DMS79 treated with DMSO at 0.1 percent for 48 hours (cell line): Measurements from ENCODE around the gene ZNF121.
"Not testable (repeated sequence)": the region's sequence is repeated elsewhere in the genome, so short reads cannot be mapped to it uniquely, and the experiment has no call there.

Experiments
- DNase-seq: peaks from one replicate; lab custom pipeline; 2025; lab: John Stamatoyannopoulos, UW

The ZNF121 gene

GRCh38 chr19:9584073-9584833 lies at the start of gene ZNF121:
Gene ZNF121, minus strand, starts transcription at chr19:9584504. Its CDS starts 16,407 bp downstream, at chr19:9568097.
- DNase-seq: peak; percentile 84

GRCh38 chr19:9627856-9628255 lies 43.6 kb upstream of the ZNF121 start:
- DNase-seq: no peak

- no peak for DNase-seq
Observed at GRCh38 chr19:9622531-9622930, 38.2 kb upstream of the ZNF121 start.

GRCh38 chr19:9621156-9622037 lies 37.1 kb upstream of the ZNF121 start, which contains the start of gene ZNF561:
Gene ZNF561, minus strand, starts transcription at chr19:9621232. Its CDS starts 1,776 bp downstream, at chr19:9619456.
- DNase-seq: peak; percentile 88

- DNase-seq: no peak
Observed at GRCh38 chr19:9620842-9621155, 36.5 kb upstream of the ZNF121 start.

GRCh38 chr19:9615844-9616243 lies 31.5 kb upstream of the ZNF121 start:
- DNase-seq: no peak

GRCh38 chr19:9610484-9611113 lies 26.3 kb upstream of the ZNF121 start:
- DNase-seq: no peak

GRCh38 chr19:9608912-9609311 lies 24.6 kb upstream of the ZNF121 start:
- no peak for DNase-seq

GRCh38 chr19:9597027-9597426 lies 12.7 kb upstream of the ZNF121 start:
- DNase-seq: no peak

GRCh38 chr19:9586764-9587163 lies 2.5 kb upstream of the ZNF121 start:
- peak; percentile 65 for DNase-seq

- DNase-seq: not testable (repeated sequence)
Observed at GRCh38 chr19:9582081-9582725, 2.1 kb downstream of the ZNF121 start.

GRCh38 chr19:9580728-9581127 lies 3.6 kb downstream of the ZNF121 start:
- DNase-seq: no peak

GRCh38 chr19:9570255-9570654 lies 14.0 kb downstream of the ZNF121 start:
- no peak for DNase-seq

GRCh38 chr19:9566729-9567128 lies 17.6 kb downstream of the ZNF121 start:
- DNase-seq: no peak

GRCh38 chr19:9565900-9566705 lies 18.2 kb downstream of the ZNF121 start:
- DNase-seq: no peak

- no peak for DNase-seq
Observed at GRCh38 chr19:9552536-9553274, 31.6 kb downstream of the ZNF121 start.

GRCh38 chr19:9547870-9548269 lies 36.4 kb downstream of the ZNF121 start:
- DNase-seq: no peak

GRCh38 chr19:9541281-9541680 lies 43.0 kb downstream of the ZNF121 start:
- DNase-seq: not testable (repeated sequence)

- DNase-seq: not testable (repeated sequence)
Observed at GRCh38 chr19:9539921-9540320, 44.4 kb downstream of the ZNF121 start.

GRCh38 chr19:9539201-9539600 lies 45.1 kb downstream of the ZNF121 start:
- DNase-seq: not testable (repeated sequence)
